ENCODE measurements around the gene MYO1E.

- TF ChIP-seq CTCF (IDR thresholded peaks at IDR 0.05) (no peak), ELF4 (CRISPR knock-in tag; IDR thresholded peaks at IDR 0.05; ENCODE audit: low read depth) (no peak), TEAD4 (CRISPR knock-in tag; IDR thresholded peaks at IDR 0.05) (no peak), ARID4B (CRISPR knock-in tag; IDR thresholded peaks at IDR 0.05; ENCODE audit: borderline replicate concordance) (no peak), KAT7 (CRISPR knock-in tag; IDR thresholded peaks at IDR 0.05; ENCODE audit: borderline replicate concordance) (no peak), ATF2 (CRISPR knock-in tag; IDR thresholded peaks at IDR 0.05; ENCODE audit: borderline replicate concordance, low read depth) (no peak), TP53 (CRISPR knock-in tag; IDR thresholded peaks at IDR 0.05) (no peak), JUN (CRISPR knock-in tag; IDR thresholded peaks at IDR 0.05) (no peak)
Observed at GRCh38 chr15:59340325-59340724, 32.3 kb downstream of the MYO1E start.
